ENCODE data around the gene GLRA1.

DNA sequence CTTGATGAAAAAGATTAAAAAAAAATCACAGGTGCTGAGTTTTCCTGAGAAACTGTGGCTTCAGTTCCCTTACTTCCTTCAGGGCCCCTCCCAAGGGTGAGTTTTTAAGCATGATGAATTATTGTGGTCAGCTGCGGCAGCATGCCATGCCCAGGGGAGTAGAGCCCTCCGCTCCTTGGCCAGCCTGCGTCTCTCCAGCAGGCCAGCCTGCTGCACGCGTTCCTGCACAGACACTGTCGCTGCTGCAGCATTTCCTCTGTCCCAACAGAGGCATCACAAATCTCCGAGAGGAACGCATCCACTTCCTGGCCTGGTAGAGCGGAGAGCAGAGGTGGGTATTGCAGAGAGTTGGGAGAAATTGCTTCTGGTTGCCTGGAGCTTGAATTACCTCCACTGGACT, 26.1 kb upstream of the GLRA1 start:
- TF ChIP-seq, protein P1, sequence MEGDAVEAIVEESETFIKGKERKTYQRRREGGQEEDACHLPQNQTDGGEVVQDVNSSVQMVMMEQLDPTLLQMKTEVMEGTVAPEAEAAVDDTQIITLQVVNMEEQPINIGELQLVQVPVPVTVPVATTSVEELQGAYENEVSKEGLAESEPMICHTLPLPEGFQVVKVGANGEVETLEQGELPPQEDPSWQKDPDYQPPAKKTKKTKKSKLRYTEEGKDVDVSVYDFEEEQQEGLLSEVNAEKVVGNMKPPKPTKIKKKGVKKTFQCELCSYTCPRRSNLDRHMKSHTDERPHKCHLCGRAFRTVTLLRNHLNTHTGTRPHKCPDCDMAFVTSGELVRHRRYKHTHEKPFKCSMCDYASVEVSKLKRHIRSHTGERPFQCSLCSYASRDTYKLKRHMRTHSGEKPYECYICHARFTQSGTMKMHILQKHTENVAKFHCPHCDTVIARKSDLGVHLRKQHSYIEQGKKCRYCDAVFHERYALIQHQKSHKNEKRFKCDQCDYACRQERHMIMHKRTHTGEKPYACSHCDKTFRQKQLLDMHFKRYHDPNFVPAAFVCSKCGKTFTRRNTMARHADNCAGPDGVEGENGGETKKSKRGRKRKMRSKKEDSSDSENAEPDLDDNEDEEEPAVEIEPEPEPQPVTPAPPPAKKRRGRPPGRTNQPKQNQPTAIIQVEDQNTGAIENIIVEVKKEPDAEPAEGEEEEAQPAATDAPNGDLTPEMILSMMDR (IDR thresholded peaks at IDR 0.05) = no peak
- no peak for TF ChIP-seq POLR2A (IDR thresholded peaks at IDR 0.05)
